Stimulated activated CD8-positive, alpha-beta memory T cell treated with anti-CD3 and anti-CD28 coated beads, Interleukin-4, amount 100 ng/mL, for 24 hours (primary cell): ENCODE data around the gene DPYSL3.

Experiments
- DNase-seq: peaks from one replicate; pipeline ENCODE4 v3.0.0-alpha.2; 2020; ENCODE audit warnings: low read depth

DPYSL3 gene

DNA sequence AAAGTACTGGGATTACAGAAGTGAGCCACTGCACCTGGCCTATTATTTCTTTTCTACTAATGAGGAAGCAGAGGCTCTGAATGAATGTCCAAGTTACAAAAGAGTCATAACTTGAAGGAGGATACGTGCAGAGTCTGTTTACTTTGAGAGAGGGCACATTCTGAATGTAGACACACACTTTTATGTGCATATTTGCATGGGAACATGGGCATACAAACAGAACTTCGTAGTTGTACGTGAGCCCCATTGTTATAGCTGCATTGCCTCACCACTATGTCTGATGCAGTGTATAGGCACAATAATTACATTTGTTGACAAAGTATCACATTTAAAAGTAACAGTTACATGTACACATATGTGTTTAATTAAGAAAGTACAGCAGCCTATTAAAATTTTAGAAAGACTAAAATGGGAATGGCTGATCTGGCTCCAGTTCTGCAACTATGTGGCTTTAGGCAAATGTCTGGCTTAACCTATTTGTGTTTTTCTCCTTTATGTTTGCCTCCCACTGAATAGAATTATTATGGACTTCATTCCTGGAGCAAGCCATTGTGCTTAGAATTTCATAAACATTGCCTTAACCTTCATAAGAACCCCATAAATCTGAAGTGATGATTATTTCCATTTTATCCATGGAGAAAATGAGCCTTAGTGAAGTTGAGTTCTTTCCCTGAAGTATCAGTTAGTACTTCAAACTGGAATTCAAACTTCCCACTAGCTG is 3.0 kb upstream of the DPYSL3 start:
- DNase-seq: no peak

DNA sequence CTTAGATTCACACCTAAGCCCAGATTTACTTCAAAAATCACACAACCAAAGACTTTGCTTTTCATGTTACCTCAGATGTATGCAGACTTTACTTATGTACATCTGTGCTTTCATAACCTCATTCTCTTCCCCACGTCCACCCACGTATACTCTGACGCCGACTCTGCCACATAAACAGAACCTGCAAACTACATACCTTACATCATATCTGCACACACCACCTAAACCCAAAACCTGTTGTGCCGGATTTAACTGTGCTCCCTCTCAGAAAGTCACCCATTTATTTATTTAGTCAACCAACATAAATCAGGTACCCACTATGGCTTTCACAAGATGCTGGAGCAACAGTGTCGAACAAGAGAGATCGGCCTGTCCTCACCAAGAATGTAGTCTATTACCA is 1.0 kb upstream of the DPYSL3 start:
- no peak for DNase-seq

- no peak for DNase-seq
Observed at GRCh38 chr5:147509041-147509709, 693 bp downstream of the DPYSL3 start.

GRCh38 chr5:147508711-147509040 is 1.2 kb downstream of the DPYSL3 start:
- DNase-seq: no peak

GRCh38 chr5:147507480-147508126 is 2.3 kb downstream of the DPYSL3 start:
- DNase-seq: no peak

- no peak for DNase-seq
Observed at GRCh38 chr5:147504535-147504934, 5.3 kb downstream of the DPYSL3 start.

GRCh38 chr5:147504011-147504410 is 5.9 kb downstream of the DPYSL3 start:
- no peak for DNase-seq

DNA sequence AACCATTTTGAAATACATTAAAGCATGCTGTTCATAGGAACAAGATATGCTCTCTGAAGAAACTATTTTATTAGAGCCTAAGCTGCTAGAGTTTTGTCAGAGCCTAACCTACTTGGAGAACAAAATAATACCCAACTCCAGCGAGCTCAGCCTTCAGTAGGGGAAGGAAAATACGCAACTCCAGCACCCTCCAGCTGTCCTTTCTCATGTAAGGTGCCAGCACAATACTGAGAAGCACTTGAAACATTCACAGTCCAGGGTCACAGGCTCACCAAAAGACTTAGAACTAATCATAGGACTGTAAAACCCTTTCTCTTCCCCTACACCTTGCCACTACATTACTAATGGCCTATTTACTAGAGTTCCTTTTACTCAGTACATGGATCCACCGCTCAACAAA is 18.9 kb downstream of the DPYSL3 start:
- no peak for DNase-seq

GRCh38 chr5:147487031-147487750 is 22.7 kb downstream of the DPYSL3 start:
- no peak for DNase-seq

DNA sequence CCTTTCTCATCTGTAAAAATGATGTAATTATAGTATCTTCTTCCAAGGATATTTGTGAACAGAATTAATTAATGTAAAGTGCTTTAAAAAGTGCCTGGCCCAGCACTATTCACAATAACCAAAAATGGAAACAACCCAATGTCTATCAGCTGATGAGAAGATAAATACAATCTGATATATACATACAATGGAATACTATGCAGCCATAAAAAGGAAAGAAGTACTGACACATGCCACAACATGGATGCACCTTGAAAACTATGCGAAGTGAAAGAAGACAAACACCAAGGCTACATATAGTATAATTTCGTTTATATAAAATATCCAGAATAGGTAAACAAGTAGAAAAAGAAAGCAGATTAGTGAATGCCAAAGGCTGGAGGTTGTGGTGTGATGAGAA is 24.1 kb downstream of the DPYSL3 start:
- DNase-seq: no peak

- no peak for DNase-seq
Observed at GRCh38 chr5:147485046-147485445, 24.8 kb downstream of the DPYSL3 start.

DNA sequence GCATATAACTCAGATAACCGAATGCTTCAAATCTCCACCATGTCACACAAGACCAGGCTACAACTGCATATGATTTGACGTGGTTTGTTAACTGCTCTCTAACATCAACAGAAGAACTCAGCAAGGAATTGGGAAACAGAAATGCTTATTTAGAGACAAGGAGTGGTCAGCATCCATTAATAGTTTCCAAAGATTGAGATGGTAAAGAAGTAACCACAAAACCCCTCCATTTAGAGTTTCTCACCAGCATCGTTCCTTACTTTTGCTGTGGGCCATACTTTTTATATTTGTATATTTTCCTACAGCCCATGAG is 25.2 kb downstream of the DPYSL3 start:
- no peak for DNase-seq

DNA sequence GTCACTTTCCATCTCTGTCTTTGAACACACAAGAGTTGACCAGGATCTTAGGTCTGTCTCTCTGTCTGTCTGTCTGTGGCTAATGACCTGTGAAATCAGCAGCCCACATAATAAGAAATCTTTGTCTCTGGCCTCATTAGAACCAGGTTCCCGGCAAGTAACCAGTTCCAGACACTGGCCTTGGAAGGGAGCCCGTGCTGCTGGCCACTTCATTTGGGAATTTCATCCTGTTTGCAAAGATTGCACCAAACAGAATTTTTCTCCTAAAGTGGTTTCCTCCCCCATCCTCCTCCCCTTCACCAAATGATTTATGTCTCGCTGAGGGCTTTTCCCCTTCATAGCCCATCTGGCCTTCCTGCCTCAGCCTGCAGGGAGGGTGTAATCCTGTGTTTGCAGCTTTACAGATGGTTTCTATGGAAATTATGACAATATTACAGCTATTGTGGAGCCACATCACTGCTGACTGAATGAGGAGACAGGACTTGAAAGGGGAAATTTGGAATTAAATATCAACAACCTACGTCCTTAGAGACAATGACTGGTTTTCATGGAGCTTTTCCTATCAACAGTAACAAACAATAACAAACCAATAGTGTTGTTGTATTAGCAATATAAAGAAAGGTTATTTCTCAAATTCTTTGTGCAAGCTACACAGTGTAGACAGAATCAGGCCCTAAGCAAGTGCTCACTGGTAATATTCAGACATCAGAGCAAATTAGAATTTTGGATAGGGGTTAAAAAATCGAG is 25.7 kb downstream of the DPYSL3 start:
- DNase-seq: no peak

- no peak for DNase-seq
Observed at GRCh38 chr5:147483188-147483790, 26.6 kb downstream of the DPYSL3 start.

DNA sequence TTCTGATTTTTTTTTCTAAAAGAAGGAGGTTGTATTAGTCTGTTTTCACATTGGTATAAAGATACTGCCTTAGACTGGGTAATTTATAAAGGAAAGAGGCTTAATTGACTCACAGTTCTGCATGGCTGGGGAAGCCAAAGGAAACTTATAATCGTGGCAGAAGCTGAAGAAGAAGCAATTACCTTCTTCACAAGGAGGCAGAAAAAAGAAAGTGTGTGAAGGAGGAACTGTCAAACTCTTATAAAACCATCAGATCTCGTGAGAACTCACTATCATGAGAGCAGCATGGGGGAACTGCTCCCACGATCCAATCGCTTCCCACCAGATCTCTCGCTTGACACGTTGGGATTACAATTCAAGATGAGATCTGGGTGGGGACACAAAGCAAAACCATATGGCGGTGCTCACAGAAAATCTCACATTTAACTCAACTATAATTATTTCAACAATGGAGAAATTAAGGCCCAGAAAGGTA is 27.1 kb downstream of the DPYSL3 start:
- no peak for DNase-seq

DNA sequence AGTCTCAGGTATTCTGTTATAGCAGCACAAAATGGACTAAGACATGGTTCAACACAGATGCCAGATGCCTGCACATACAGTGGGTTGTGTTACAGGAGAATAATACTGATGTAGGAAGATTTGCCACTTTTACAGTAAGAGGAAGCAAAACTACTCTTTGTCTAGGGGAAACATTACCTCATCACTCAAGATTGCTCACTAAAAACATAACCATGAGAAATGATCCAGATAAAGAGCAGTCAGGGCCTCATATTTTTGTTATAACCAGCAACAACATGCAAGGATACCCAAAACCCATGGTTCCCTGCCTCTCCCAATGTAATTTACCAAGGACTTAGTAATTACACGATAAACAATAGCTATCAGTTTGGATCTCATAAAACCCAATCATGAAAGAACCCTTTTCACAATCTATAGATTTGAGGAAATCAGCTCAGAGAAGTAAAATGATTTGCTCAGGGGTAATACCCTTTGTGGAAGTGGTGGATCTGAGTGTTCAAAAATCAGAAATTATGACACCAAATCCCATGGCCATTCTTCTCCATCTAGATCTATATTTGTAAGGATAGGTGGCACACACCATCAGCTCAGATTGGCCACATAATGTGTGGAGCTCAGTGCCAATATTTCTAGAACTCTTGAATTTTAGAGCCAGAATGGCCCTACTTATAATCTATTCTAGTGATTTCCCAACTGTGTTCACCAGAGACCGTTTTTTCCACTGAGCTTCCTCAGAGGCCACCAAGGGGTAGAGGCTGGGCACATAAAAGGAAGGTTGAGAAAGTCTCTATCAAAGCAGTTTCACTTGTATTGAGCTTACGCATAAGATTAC is 27.8 kb downstream of the DPYSL3 start:
- no peak for DNase-seq

GRCh38 chr5:147481376-147481775 is 28.5 kb downstream of the DPYSL3 start:
- no peak for DNase-seq

GRCh38 chr5:147479949-147480348 is 29.9 kb downstream of the DPYSL3 start:
- no peak for DNase-seq

DNA sequence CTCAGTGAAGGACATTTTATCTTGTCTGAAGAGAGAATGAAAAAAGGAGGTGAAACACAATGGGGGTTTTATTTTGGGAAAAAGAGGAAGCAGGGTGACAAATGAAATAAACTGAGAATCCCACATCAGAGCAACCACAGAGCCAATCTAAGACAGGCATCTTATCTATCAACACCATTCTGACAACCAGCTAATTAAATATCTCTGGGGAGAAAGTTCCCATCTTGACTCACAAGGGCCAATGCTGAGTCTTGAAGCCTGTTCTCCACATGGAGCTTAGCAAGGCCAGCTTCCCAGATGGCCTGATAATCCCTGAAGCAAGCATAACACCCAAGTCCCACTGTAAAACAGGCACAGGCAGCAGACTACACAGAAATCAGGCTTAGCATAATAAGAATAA is 30.4 kb downstream of the DPYSL3 start:
- DNase-seq: no peak

- no peak for DNase-seq
Observed at GRCh38 chr5:147474140-147474539, 35.7 kb downstream of the DPYSL3 start.
